ENCODE results near the gene NUP188.

- TF ChIP-seq, protein P1, sequence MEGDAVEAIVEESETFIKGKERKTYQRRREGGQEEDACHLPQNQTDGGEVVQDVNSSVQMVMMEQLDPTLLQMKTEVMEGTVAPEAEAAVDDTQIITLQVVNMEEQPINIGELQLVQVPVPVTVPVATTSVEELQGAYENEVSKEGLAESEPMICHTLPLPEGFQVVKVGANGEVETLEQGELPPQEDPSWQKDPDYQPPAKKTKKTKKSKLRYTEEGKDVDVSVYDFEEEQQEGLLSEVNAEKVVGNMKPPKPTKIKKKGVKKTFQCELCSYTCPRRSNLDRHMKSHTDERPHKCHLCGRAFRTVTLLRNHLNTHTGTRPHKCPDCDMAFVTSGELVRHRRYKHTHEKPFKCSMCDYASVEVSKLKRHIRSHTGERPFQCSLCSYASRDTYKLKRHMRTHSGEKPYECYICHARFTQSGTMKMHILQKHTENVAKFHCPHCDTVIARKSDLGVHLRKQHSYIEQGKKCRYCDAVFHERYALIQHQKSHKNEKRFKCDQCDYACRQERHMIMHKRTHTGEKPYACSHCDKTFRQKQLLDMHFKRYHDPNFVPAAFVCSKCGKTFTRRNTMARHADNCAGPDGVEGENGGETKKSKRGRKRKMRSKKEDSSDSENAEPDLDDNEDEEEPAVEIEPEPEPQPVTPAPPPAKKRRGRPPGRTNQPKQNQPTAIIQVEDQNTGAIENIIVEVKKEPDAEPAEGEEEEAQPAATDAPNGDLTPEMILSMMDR (IDR thresholded peaks at IDR 0.05) = no peak
- no peak for TF ChIP-seq EZH2 (IDR thresholded peaks at IDR 0.05; ENCODE audit: borderline replicate concordance, insufficient read depth, low read depth, low read length, poor library complexity, severe bottlenecking)
Measured at GRCh38 chr9:128943832-128944620, 3.5 kb upstream of the NUP188 start.

Data from B cell (primary cell).